Suprapubic skin (tissue), 4 donors: Measurements from ENCODE around the gene RAET1E. TPM values are rescaled to one million over a fixed set of nuclear protein-coding genes. Genes with fewer than 3 reads are reported as not detected.

Experiments used
- DNase-seq, 2 donors: peaks; one replicate each; pipeline ENCODE4 v3.0.0-alpha.2; 2019; ENCODE audit warnings: low spot score in 2 of 2
- H3K27ac ChIP-seq: fragments of 200-600 bp; sonication (generic); one replicate; pipeline ENCODE4 v1.5.1; 2019
- H3K27me3 ChIP-seq: fragments of 200-600 bp; sonication (generic); one replicate; pipeline ENCODE4 v1.5.1; 2019
- H3K36me3 ChIP-seq: fragments of 200-600 bp; sonication (generic); one replicate; pipeline ENCODE4 v1.5.1; 2019
- H3K4me1 ChIP-seq: fragments of 200-600 bp; sonication (generic); one replicate; pipeline ENCODE4 v1.5.1; 2019
- H3K4me3 ChIP-seq: fragments of 200-600 bp; sonication (generic); one replicate; pipeline ENCODE4 v1.5.1; 2019; ENCODE audit warnings: mild to moderate bottlenecking
- H3K9me3 ChIP-seq: fragments of 200-600 bp; sonication (generic); one replicate; pipeline ENCODE4 v1.5.1; 2019
- CTCF ChIP-seq, 2 donors: fragments of 200-600 bp in 1 of 2; fragments of 450-650 bp in 1 of 2; sonication (generic) in 1 of 2; IDR thresholded peaks; one replicate each; pipeline ENCODE4 v1.5.1; 2016 to 2019; ENCODE audit warnings: antibody characterized with exemption in 2 of 2, mild to moderate bottlenecking in 1 of 2, moderate library complexity in 1 of 2
- EP300 ChIP-seq: sonication (generic); formaldehyde crosslinking; IDR thresholded peaks from one replicate; pipeline ENCODE4 v1.6.1; 2017; ENCODE audit warnings: antibody characterized with exemption
- POLR2A ChIP-seq, 2 donors: fragments of 450-650 bp; IDR thresholded peaks; one replicate each; pipeline ENCODE4 v1.6.1; 2017; ENCODE audit warnings: antibody characterized with exemption in 2 of 2, mild to moderate bottlenecking in 2 of 2, moderate library complexity in 2 of 2
- POLR2AphosphoS5 ChIP-seq, 3 donors: sonication (generic); formaldehyde crosslinking; IDR thresholded peaks; one replicate each; pipeline ENCODE4 v1.6.1; 2017; ENCODE audit warnings: antibody characterized with exemption in 3 of 3
- WGBS: methylation state at CpG from one replicate; pipeline ENCODE4 v1.1.5; 2018; 5-methylcytosine and 5-hydroxymethylcytosine counted together
- total RNA-seq, 4 donors: library from RNA; depleted of rRNA; stranded (reverse); fragments of >200 nt; gene quantifications; one replicate each; pipeline ENCODE4 v1.1.0, GENCODE V29; 2016

The RAET1E gene
- total RNA-seq, 4 donors from 2014 or later = 14.4 to 46.8 (median 22.8) TPM

DNA sequence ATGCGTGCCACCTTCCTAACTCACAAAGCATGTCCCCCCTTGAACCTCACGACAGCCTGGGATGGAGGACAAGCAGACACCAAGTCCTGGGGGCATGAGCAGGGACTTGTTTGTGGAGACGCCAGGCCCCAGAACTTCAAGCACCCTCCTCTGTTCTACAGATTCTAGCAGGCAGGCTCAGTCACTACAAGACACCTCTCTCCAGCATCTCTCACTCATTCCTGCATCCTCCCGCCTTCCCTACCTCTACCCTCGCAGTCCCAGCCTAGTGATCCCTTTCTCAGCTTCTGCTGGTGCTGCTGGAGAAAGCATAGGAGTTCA, 37.4 kb downstream of the RAET1E start:
- TF ChIP-seq POLR2A (IDR thresholded peaks at IDR 0.05) (no peak), EP300 (no peak), POLR2AphosphoS5 (IDR thresholded peaks at IDR 0.05) (no peak), CTCF (IDR thresholded peaks at IDR 0.05) (no peak)
- no peak for DNase-seq
- Histone ChIP-seq H3K4me1 (peaks cover 63% of the 10 kb centered on the region), H3K27me3 (no peaks in the 10 kb centered on the region), H3K4me3 (no peak overlapping the region), H3K27ac (no peak overlapping the region), H3K36me3 (no peaks in the 10 kb centered on the region), H3K9me3 (no peaks in the 10 kb centered on the region)
- 90% methylated on average over 5 of the region's 5 CpGs for WGBS

DNA sequence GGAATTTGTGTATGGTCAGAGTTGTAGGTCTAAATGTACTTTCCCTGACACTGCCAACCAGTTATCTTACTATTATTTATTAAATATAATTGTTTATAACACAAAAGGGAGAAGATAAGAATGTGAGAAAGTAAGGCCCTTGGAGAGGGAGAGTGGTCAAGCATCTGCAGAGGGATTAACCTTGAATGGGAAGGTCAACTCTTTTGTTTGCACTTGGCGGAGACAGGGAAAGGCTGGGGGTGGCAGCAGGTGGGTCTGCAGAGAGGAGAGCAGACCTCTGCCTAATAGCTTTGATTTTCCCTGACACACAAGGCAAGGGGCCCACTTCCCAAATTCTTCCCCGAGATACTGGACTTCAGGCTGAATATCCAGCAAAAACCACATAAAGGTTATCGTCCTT, 38.0 kb downstream of the RAET1E start:
- Histone ChIP-seq H3K27ac (no peak overlapping the region), H3K9me3 (no peaks in the 10 kb centered on the region), H3K27me3 (no peaks in the 10 kb centered on the region), H3K4me1 (peaks cover 65% of the 10 kb centered on the region), H3K36me3 (no peaks in the 10 kb centered on the region), H3K4me3 (no peak overlapping the region)
- 85% methylated on average over 3 of the region's 3 CpGs for WGBS
- DNase-seq = no peak
- TF ChIP-seq CTCF (IDR thresholded peaks at IDR 0.05) (no peak), POLR2A (IDR thresholded peaks at IDR 0.05) (no peak), EP300 (no peak)

DNA sequence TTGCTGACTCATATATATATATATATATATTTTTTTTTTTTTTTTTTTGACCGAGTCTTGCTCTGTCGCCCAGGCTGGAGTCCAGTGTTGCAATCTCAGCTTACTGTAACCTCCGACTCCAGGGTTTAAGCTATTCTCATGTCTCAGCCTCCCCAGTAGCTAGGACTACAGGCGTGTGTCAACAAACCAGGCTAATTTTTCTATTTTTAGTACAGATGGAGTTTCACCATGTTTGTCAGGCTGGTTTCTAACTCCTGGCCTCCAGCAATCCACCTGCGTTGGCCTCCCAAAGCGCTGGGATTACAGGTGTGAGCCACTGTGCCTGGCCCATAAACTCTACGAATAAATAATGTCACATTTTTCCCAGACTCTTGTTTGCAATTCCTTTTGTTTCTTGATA, 38.5 kb downstream of the RAET1E start:
- 76% methylated on average over 7 of the region's 7 CpGs for WGBS
- DNase-seq = no peak
- TF ChIP-seq POLR2AphosphoS5 (IDR thresholded peaks at IDR 0.05) (no peak), CTCF (IDR thresholded peaks at IDR 0.05) (no peak), EP300 (no peak), POLR2A (IDR thresholded peaks at IDR 0.05) (no peak)
- Histone ChIP-seq H3K36me3 (no peaks in the 10 kb centered on the region), H3K4me3 (no peak overlapping the region), H3K27ac (no peak overlapping the region), H3K27me3 (no peaks in the 10 kb centered on the region), H3K9me3 (no peaks in the 10 kb centered on the region), H3K4me1 (peaks cover 65% of the 10 kb centered on the region)

- no peak overlapping the region for H3K27ac ChIP-seq
- no peaks in the 10 kb centered on the region for H3K9me3 ChIP-seq
- WGBS = 70% methylated on average over 5 of the region's 5 CpGs
- H3K36me3 ChIP-seq = no peaks in the 10 kb centered on the region
- no peak overlapping the region for H3K4me3 ChIP-seq
- H3K27me3 ChIP-seq = no peaks in the 10 kb centered on the region
- peaks cover 67% of the 10 kb centered on the region for H3K4me1 ChIP-seq
- DNase-seq = no peak
- no peak for TF ChIP-seq EP300
- no peak for TF ChIP-seq POLR2AphosphoS5 (IDR thresholded peaks at IDR 0.05)
- no peak for TF ChIP-seq POLR2A (IDR thresholded peaks at IDR 0.05)
- TF ChIP-seq CTCF (IDR thresholded peaks at IDR 0.05) = no peak
Observed at GRCh38 chr6:149857541-149857940, 40.4 kb downstream of the RAET1E start.

- Histone ChIP-seq H3K4me1 (peaks cover 64% of the 10 kb centered on the region), H3K27ac (no peak overlapping the region), H3K9me3 (no peaks in the 10 kb centered on the region), H3K4me3 (no peak overlapping the region), H3K27me3 (no peaks in the 10 kb centered on the region), H3K36me3 (no peaks in the 10 kb centered on the region)
- TF ChIP-seq CTCF (IDR thresholded peaks at IDR 0.05) (no peak), EP300 (no peak)
- WGBS = 90% methylated on average over 10 of the region's 10 CpGs
- no peak for DNase-seq
Observed at GRCh38 chr6:149856256-149856994, 41.5 kb downstream of the RAET1E start.
